Amygdala (tissue), 56 donors: ENCODE results near the gene KRT23.

ENCODE experiments used
- DNase-seq, 56 donors: peaks; one replicate each; lab custom pipeline; 2025; lab: John Stamatoyannopoulos, UW

The KRT23 gene

DNA sequence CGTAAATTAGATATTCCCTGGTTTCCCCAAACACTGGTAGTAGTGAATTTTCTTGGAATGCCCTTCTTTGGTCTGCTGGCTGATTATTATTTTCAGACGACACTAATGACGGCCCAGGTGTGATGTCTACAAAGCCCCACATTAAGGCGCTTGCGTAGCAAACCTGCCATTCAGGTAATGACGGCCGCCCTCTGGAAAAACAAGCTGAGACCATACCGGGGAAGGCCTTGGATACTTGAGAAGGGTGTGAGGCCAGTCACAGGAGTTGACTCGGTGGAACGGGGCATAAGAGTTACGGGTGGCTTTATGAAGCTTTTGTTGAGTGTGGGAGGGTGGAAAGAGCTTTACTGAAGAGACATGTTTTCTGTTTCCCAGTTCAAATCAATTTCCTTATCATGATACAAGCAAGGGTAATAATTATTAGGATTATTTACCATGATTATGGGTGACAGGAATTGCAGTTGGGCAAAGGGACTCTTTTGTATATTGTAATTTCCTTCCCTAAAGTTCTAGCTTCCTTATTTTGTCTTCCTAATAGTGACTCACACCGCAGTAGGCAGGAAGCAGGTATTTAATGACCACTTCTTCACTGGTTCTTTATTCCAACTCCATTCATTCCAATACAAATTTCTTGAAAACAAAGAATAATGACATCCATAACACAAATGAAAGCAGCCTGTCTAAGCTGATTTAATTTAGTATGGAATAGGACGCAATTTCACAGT lies 24.8 kb downstream of the KRT23 start:
- no peak for DNase-seq

DNA sequence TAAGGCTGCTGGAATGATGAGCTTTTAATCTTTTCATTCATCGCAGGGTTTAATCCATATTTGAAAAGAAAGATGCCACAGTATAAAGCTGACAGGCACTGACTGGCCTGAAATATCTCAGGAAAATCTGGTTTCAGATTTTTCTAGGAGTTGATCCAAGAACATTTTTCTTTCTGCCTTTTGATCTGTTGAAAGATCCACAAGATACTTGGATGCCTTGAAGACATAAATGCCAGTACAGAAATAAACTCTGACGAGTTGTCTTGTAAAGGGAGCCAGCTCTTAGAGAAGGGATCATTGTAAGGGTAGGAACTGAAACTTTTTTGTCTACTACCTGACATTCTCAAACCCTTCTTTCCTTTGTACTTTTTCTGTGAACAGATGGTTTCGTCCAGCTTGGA lies 27.0 kb downstream of the KRT23 start:
- no peak for DNase-seq

DNA sequence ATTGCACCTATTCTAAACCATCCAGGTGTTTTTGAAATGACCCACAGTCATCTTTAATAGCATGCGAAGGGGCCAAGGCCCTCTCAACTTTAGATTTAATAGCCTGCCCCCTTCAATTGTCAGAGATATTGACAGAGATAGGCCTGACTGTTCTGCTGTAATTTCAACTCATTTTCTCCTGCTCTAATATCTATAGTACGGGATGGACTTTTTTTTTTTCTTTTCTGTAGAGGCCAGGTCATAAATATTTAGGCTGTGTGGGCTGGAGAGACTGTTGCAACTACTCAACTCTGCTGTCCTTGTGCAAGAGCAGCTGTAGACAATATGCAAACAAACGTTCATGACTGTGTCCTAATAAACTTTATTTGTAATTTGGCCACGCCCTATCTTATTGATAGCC lies 27.7 kb downstream of the KRT23 start:
- DNase-seq: no peak

DNA sequence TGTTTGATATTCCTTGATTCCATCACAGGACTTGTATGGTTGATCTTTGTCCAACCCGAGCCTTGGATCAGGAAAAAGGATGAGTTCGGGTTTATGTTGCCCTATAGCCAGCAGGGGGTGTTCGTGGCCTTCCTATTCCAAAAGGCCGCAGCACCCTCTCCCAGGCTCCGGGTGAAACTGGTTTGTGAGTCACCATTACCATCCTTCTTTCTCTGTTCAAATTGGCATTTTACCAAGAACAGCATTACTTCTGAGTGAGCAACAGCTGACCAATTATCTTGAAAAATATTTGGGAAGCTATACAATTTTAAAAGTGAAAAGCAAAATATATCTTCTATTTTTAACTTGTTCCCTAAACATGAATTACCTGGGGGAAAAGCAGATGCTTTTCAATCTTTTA lies 28.1 kb downstream of the KRT23 start:
- peak in 48 of 56 donors; percentile 2 to 76 (median 47) for DNase-seq

DNA sequence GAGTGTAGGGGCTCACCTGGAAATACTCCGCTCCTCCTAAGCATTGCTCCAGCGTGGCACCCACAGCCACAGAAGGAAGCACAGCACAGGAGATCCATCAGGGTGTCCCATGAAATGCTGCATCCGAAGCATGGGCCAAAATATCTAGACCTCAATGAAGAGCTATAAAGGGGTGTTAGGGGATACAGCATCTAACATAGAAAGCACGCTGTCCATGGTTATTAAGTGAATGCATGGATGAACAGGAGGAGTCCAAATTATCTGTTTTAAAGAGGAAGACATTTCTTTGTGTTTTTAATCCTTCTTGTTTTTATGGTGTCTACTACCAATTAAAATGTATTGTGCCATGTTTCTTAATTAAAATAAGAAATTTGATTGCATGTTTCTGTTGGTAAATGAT lies 30.8 kb downstream of the KRT23 start:
- no peak for DNase-seq

DNA sequence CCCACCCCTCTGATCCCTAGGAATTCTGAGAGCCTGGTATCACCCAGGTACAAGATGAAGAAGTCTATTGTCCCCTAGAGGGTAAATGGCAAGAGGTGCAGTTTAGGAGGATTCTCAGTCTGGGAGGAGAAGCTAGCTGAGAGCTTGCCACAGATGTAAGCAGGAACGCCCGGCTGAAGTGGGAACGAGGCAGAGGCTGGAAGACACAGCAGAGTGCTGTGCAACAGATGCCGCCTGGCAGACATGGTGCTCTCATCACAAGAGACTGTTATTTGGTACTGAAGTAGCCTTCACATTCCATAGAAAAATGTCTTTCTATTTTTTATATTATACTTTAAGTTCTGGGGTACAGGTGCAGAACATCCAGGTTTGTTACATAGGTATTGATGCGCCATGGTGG lies 32.1 kb downstream of the KRT23 start:
- no peak for DNase-seq

DNA sequence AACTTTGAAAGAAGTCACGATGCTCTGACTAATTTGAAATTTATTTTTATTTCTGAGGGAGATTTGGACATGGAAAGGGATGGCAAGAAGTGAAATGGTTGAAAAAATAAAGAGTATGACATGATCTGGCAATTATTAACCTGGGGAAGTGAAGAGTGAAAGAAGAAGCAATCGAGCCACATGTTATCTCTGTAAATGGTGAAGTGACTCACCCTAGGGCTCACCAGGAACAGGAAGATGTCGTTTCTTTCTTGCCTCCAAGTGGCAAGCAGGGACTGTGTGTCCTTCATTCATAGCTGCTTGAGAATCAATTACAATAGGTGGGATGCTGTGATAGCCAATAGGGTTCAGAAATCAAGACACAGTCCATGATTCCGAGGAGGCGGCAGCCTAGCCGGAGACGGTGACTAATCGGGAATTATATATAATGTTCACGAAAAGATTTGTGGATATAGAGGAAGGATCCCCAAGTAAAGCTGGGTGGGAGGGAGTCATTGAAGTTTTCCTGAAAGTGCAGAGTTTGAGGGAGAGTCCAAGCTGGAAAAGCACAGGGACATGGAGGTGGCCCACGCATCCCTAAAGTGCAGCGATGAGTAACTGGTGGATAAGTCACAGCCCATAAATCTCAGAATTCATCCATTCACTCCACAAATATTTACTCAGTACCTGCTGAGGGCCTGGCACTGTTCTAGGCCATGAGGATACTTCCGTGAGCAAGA lies 34.2 kb downstream of the KRT23 start:
- peak in 1 of 56 donors; percentile 2 for DNase-seq

DNA sequence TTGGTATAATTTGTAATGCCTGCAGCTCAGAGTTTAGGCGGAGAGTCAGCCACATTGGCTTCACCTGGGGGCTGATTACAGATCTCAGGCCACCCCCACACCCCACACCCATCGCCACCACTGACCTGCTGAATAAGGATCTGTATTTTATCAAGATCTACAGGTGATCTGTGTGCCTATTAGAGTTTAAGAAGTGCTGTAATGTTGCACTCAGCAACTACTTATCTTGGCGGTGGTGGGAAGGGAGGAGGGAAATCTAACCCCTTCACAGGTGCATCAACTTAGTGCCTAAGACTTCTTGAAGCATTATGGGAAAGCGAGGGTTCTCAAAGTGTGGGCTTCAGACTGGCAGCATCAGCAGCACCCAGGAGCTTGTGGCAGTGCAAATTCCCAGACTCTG lies 34.9 kb downstream of the KRT23 start:
- no peak for DNase-seq

DNA sequence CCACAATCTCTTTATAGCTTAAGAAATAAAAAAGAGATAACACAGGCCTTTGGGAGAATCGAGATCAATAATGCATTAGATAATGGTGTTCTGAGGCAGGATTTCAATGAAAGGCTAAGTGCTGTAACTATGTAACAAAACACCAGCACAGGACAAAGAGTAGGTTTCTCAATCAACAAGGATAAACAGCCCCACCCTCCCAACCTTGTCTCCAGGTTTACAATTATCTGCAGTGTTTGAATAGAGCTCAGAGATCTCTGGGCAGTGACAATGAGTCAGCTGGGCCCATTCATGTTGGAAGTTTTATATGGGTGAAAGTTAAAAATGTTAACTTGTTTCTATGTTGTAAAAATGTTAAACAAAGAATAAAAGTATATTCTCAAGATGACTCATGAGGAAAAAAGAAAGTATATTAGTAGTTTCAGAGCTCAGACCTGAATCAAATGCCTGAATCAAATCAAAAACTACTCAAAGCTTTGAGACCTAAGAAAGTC lies 35.4 kb downstream of the KRT23 start:
- no peak for DNase-seq

DNA sequence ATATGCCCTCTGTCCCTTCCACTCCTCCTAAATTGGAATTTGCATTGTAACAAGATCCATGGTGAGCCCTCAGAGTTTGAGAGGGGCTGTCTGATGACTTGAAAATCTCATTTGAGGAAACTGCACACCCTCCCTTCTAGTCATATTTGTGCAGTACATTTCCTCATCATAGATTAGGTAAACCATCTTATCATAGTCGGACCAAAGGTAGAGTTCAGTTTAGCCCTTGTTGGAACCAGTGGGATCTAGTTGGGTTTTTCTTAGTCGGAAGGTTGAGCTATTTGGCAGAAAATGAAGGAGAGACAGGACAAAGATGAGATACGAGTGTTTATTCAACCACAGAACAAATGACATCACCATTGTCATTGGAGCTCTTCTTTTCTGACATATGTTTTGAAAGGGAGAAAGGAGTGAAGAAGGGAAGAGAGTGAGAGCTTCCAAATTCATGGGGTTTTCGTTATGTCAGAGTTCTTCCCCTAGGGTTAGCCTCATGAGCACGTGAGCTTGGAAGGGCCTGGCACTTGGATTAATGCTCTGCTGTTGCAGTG lies 36.6 kb downstream of the KRT23 start:
- no peak for DNase-seq

DNA sequence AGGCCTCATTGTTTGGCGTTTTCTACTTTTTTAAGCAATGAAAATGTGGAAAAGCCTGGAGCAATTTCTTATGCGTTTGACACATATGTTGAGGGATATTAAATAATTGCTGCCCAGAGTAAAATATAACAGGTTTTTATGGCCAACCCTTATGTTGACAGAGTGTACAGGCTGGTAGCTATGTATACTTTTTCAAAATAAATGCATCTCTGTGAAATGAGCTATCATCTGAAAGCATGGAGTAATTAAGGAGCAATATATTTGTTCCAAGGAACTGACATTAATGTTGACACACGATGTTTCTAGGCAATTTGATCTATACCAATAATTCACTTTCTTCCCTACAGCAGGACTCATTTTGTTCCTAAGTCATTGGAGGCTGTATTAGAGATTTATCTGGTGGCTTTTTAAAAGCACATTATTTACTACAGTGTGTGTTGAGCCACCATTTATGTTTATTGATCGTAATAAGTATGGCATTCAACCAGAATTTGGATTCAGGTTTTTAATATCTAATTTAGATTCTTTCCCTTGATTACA lies 40.5 kb downstream of the KRT23 start:
- DNase-seq: no peak

DNA sequence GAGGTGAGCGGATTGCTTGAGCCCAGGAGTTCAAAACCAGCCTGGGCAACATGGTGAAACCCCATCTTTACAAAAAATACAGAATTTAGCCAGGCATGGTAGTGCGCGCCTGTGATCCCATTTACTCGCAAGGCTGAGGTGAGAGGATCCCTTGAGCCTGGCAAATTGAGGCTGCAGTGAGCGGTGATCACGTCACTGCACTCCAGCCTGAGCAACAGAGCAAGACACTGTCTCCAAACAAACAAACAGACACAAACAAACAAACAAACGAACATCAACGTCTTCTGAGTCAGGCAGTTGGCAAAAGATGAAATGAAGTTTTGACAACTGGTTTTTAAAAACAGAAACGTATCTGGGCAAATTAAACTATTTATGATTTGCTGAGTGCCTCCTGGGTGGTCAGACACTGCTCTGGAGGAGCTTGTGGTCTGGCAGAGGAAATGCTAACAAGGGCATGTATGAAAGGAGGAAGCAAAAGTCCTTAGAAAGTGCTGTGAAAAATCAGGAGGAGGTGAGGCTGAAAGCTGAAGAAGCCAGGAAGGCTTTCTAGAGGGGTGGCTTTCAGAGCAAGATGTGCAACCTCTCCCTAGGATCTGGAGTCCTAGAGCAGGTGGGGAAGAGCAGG lies 42.2 kb downstream of the KRT23 start:
- DNase-seq: no peak

DNA sequence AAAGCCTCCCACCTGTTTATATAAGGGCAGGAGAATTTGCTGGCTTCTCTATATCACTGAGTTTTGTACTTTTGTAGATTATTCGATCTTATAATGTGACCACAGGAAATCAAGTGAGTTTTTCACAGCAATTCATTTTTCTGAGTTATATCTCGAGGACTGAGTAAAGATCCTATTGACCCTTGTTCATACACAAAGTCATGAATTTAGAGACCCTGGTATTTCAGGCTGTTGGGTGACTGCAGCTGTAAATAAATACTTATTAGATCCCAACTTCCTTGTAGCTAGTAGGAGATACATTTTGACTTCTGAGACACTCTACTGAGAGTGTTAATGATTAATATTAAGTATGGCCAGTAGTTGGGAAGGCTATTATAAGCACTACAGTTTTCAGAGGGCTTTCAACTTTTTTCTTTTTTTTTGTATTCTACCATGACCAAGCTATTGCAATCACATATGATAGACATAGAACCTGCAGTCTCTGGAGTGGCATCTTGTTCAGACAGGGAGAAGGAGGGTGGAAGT lies 49.2 kb downstream of the KRT23 start:
- DNase-seq: no peak

DNA sequence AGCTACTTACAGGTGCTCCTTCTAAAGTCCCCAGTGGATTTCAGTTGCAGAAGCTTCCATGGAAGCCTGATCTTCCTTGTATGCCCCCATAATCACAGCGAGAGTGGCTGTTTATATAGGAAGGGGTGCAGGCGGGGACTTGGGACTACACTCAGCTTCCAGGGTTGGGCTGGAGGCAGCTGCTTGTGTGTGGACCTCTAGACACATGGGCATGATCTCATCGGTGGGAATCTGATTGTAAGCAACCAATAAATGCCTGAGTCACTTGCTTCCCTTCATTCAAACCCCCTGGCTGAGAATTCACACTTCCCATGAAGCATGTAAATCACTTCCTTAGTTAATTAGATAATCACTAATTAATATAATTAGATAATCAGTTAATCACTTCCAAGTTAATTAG lies 51.4 kb downstream of the KRT23 start:
- DNase-seq: no peak

DNA sequence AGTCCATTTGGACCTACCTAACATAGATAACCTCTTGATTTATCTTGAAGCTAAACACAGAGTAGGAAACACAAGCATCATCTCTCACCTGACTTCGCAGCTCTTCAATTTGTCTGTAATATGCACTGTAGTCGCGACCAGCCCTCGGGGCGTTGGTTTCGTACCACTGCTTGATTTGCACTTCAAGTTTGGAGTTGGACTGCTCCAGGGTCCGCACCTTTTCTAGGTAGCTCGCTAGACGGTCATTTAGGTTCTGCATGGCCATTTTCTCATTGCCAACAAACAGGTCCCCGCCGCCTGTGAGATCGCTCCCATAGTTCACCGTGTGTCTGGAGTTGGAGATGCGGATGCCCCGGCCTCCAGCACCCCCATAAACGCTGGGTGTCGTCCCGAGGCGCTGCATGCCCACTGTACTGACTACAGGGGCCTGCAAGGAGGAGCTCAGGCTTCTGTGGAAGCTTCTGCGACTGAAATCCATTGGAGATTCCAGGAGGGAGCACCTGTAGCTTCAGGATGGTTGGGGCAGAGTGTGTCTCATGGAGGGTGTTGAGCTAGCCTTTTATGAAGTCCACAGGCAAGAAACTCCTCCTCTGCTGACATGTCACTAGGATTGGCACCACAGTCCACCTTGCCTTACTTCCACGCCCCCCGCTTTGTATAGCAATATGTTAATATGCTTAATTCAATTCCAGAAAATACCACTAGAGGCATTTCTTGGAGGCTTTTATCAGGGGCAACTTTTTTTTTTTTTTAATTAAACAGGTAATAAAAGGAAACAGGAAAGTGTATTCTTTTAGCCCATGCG lies 52.5 kb downstream of the KRT23 start, which contains the start of gene KRT20:
Gene KRT20, minus strand, starts transcription at position 535 of the 805 bp plus-strand sequence. Its CDS starts 57 bp downstream, at position 478.
- no peak for DNase-seq

DNA sequence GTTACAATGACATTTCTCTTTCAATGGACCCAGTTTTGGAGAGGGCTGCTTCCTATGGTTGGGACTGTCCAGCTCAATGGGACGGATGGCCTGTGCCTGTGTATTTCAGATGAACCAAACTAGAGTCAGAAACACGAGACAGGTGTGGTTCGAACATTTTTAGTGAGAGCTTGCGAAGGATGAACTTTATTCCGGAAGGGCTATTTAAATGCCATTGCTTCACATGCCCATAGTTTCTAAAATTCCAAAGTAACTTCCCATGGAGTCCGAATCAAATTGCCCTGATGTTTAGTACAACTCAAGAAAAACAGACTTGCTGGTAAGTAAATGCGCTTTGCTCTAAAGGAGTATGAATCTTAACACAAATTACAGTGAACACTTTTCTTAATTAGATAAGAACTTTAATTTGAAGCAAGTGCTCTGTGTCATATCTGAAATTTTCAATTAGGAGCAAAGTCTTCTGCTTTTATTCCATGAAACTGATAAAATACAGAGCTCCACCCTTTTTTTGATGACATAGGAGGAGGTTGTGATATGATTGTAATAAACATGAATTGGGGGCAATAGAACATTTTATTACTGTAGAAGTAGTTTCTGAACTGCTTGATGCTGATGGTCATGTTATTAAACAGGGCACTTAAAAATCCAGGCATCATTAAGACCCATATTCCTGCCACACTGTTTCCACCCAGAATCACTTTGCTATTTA lies 53.7 kb downstream of the KRT23 start:
- DNase-seq: no peak

DNA sequence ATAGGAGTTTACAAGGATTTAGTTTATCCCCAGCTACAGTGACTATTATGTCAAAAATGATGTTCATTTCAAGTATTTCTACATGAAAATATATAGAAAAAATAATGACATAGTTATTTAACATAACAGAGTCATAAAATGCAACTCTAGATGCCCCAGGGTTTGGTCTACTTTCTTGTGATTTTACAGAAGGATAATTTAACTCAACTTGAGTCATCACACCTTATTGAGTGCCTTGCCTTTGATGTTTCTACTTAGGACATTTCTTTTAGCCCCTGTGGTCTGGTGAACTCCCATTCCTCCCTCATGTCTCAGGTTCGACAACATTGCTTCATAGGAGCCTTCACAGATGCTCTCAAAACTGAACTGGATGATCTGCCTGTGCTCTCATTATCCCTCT lies 54.4 kb downstream of the KRT23 start:
- no peak for DNase-seq

DNA sequence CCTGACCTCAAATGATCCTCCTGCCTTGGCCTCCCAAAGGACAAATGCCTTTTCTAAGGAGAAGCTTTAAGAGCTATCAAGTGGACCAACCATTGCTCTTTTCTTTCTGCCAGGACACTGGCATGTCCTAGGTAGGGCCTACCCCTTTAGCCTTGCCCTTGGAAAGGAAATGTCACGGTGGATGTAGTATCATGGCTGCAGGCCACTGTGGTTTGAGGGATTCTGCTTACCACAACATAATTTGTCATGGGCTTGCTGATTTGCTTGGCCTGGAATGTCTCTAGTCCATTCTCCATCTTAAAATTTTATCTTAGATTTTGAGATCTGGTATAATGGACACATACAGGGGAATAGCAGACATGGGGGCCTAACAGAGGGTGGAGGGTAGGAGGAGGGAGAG lies 58.4 kb downstream of the KRT23 start:
- DNase-seq: no peak

DNA sequence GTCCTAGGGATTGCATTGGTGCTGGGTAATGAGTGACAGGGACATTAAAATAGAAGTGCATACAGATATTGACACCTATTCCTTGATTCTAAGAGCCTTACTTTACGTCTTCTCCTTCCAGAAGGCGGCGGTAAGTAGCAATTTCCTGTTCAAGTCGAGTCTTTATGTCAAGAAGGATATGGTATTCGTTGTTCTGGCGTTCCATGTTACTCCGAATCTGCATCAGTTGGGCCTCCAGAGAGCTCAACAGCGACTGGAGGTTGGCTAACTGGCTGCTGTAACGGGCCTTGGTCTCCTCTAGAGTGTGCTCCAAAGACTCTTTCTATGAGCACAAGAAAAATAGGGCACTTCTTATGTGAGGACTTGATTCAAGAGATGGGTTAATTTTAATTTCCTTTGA lies 59.4 kb downstream of the KRT23 start:
- no peak for DNase-seq
